SIG-M5 treated with dmso at 0.1 percent for 504 hours (cell line): Measurements from ENCODE around the gene WDHD1.
"Not testable (repeated sequence)": the region's sequence is repeated elsewhere in the genome, so short reads cannot be mapped to it uniquely, and the experiment has no call there.

Source experiments
- DNase-seq: peaks from one replicate; lab custom pipeline; 2025; ENCODE audit not compliant: unreplicated experiment; lab: John Stamatoyannopoulos, UW

WDHD1 gene

DNA sequence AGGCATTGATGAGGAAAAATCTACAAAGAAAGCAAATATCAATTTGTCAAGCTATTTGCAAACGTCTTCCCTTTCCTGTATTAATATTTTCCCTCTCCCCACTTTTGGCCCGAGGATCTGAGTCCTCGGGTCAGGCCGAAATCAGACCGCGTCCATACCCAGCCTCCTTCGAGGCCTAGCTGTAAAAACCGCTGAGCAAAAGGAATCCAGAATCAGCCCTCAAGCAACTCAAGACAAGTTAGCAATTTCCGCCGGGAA, 24.2 kb upstream of the WDHD1 start:
- DNase-seq = no peak

GRCh38 chr14:55048900-55049436, 22.1 kb upstream of the WDHD1 start:
- no peak for DNase-seq

DNA sequence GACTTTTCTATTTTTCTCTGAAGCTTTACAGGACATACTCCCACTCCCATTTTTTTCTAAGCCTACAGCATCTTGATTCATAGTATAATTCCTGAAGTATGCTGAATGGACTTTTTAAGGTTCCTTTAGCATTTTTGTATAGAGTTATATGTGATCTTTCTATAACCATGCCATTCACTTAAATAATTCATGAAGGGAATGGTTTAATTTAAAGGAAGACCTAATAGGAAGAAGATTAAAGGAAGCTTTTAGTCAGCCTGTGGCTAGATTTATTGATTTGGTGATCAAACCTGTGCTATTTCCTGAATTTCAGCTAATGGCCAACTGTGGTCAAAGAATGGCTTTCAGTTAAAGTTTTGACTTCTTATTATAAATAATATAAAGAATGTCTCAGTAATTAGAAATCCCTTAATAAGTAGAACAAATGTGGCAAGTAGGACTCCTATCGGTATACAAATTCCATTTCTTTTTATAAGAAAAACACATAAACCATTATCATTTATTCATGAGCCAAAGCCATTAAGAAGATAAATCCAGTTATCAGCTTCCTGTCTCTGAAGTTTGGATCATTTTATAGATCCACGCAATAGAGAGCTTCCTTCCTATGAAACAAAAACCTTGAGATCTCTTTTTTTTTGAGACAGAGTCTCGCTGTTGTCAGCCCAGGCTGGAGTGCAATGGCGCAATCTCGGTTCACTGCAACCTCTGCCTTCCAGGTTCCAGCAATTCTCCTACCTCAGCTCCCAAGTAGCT, 20.6 kb upstream of the WDHD1 start:
- DNase-seq = no peak

DNA sequence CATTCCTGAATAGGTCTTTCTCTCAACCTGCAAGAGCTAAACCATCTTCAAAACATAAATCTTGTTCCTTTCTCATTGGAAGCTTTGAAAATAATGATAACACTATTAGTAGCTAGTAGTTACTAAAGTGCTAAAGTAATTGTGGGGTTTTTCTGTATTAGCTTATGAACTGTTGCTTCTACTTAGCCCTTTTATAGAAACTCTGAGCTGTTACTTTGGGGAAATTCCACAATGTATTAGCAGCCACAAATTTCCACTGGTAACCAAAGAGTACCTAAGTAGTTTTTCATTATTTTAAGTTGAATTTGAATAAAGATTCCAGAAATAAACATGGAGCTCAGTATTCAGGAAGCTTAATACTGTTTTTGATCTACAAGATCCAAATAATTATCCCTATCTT, 18.2 kb upstream of the WDHD1 start:
- DNase-seq = no peak

DNA sequence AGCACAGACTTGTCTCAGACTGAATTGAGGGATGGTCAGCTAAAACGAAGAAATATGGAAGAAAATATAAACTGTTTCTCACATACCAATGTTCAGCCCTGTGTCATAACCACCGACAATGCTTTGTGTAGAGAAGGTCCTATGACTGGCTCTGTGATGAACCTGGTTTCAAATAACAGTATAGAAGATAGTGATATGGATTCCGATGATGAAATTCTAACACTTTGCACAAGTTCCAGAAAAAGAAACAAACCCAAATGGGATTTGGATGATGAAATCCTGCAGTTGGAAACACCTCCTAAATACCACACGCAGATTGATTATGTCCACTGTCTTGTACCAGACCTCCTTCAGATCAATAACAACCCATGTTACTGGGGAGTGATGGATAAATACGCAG, 16.6 kb upstream of the WDHD1 start:
- no peak for DNase-seq

- DNase-seq = no peak
These were observed 11.8 kb upstream of the WDHD1 start for GRCh38 chr14:55038708-55039107.

DNA sequence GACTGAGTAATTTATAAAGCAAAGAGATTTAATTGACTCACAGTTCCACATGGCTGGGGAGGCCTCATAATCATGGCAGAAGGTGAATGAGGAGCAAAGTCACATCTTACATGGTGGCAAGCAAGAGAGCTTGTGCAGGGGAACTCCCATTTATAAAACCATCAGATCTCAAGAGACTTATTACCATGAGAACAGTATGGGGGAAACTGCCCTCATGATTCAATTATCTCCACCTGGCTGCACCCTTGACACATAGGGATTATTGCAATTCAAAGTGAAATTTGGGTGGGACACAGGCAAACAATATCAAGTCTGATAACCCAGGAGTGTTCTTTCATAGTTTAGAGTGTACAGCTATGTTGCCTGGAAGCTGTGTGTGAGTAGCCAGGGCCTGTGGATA, 11.1 kb upstream of the WDHD1 start:
- DNase-seq = not testable (repeated sequence)

GRCh38 chr14:55031190-55031589, 4.3 kb upstream of the WDHD1 start:
- no peak for DNase-seq

- no peak for DNase-seq
These were observed 1.6 kb upstream of the WDHD1 start for GRCh38 chr14:55028476-55028875.

DNA sequence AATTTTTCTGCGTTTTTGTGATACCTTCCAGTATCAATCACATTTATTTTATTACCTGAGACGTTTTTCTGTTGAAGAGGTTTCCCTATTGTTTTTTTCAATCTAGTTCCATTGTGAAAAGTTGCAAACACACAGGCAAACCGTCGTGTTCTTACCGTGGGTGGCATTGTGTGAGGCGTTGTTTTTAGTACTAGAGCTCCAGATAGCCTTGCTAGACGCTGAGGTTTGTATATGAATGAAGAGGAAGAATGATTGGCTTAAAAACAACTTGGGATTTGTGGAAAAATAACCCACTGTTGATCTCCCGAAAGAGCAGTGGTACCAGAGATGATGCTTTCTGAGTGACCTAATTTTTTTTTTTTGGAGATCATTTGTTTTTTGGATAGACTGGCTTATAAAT, 1.2 kb upstream of the WDHD1 start:
- no peak for DNase-seq

DNA sequence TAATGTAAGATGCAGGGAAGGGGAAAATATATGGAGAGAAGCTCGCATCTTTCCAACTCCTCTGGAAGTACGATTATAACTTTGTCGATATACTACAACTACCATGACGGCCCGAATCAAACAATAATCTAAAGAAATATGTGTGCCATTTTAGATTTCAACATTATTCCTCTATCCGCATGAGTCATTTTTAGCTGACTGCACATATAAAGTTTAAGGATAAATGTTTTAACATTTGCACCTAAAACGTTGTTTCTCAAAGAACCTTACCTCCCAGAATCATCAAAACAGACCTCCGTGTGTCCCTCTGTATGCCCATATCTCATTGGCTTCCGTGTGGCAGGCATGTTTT, 482 bp downstream of the WDHD1 start:
- no peak for DNase-seq

- no peak for DNase-seq
These were observed 951 bp downstream of the WDHD1 start for GRCh38 chr14:55025948-55026347.

GRCh38 chr14:55024365-55024764, 2.5 kb downstream of the WDHD1 start:
- not testable (repeated sequence) for DNase-seq

GRCh38 chr14:55019968-55020554, 6.8 kb downstream of the WDHD1 start:
- peak; percentile 10 for DNase-seq

- DNase-seq = no peak
These were observed 11.9 kb downstream of the WDHD1 start for GRCh38 chr14:55015006-55015405.

DNA sequence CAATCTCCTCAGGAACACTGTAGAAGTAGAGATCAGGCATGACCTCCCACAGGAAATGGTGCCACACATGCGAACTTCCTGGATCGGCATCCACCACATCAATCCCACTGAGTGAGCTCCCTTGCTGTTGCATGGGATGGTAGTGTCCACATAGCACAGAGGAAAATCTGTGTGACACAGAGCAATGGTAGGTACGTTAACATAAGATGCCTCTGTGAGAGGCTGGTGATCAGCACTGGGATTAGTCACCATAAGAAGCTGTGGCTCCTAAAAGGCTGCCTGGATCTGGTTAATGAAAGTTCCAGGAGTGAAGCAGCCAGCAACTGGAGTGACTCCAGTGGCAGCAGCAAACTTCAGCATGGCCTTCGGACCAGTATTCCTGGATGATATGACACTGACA, 21.8 kb downstream of the WDHD1 start:
- no peak for DNase-seq

GRCh38 chr14:55000381-55000780, 26.5 kb downstream of the WDHD1 start:
- DNase-seq = peak; percentile 79

DNA sequence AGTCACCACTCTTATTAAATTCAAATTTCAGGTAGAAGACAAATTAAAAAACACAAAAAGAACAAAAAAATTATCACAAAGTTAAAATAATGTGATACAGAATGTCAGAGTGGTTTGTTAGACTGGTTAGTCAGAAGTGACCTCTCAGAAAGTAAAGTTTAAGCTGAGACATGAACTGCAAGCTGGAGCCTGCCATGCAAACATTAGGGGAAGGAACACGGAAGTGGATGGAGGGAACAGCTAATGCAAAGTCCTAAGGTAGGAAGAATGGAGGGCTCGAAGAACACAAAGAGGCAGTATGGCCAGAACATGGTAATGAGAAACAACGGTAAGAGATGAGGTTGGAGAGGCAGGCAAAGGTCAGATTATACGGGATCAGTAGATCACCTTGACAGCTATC, 41.7 kb downstream of the WDHD1 start:
- DNase-seq = no peak

DNA sequence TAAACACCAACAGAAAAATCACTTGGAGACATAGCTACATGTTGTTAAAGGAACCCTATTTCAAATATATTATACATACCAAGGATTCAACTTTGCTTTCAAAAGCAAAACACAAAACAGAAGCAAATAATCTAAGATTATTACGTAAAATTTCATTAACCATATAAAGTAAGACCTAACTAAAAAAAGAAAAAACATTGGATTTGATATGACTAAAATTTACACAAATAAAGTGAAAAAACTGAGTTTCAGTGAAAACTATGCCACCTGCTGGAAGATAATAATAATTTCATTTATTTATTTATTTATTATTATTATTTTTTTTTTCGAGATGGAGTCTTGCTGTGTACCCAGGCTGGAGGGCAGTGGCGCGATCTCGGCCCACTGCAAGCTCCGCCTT, 45.2 kb downstream of the WDHD1 start:
- no peak for DNase-seq

DNA sequence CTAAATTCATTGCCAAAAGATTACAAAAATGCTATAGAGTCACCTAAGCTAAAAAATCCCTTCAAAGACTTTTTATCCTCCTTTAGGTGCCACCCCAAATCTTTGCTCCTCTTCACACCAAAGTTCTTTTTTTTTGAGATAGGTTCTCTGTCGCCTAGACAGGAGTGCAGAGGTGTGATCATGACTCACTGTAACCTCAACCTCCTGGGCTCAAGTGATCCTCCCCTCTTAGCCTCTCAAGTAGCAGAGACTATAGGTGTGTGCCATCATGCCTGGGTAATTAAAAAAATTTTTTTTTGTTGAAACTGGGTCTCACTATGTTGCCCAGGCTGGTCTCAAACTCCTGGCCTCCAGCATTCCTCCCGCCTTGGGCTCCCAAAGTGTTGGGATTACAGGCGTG, 47.9 kb downstream of the WDHD1 start:
- DNase-seq = no peak

- no peak for DNase-seq
These were observed 50.6 kb downstream of the WDHD1 start for GRCh38 chr14:54976316-54976715.

DNA sequence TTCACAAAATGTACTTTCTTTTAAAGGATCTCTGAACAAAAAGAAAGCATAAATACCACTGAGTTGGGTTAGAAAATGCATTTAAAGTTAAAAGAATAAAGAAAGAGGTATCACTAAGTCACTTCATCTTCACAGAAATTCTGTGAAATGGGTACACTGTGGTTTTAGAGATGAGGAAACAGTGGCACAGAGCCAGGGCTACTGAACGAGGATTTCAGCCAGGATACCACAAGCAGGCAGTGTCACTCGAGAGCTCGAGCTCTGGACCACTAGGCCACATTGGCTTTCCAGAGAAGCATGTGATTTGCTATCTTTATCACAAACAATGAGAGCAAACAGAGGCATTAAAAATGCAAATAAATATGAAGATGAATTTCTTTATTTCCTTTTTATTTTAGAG, 51.0 kb downstream of the WDHD1 start:
- no peak for DNase-seq

DNA sequence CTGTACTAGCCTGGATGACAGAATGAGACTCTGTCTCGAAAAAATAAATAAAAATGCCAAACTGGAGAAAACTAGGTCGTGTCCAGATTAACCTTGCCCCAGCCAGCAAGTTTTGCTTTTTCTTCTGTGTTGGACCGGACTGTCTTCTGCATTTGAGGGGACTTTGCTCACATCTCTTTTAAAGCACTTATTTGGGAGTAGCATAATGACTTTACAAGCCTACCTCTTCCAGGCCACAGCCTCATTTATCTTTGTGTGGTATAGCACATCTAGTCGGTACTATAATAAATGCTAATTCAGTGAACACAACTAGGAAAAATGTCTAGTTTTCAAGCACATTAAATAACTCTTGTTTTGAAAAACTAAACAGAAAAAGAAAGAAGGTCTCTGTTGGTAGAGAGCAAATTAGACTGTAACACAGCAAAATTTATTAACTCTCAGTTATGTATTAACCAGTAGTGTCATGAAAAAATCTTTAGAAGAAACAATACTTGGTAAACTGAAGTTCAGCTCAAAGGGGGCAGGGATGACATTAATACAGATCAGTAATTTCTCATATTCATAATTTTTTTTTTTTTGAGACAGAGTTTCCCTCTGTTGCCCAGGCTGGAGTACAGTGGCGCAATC, 52.0 kb downstream of the WDHD1 start:
- DNase-seq = no peak
